GM12864 (cell line): Measurements from ENCODE around the gene TACR2.

Experiments
- DNase-seq: peaks from one replicate; pipeline ENCODE4 v3.0.0-alpha.2; 2011; ENCODE audit warnings: low read depth
- H3K4me3 ChIP-seq: 2 replicates; pipeline ENCODE4 v1.5.1; 2011; ENCODE audit warnings: mild to moderate bottlenecking, low read depth, low read length, control low read depth
- TF ChIP-seq, protein P1 (sequence below): IDR thresholded peaks from 2 replicates; pipeline ENCODE4 v1.5.1; 2011; ENCODE audit warnings: low read depth, mild to moderate bottlenecking, moderate library complexity, low read length, control low read depth, inconsistent platforms; ENCODE audit errors: missing control alignments

TACR2 gene

DNA sequence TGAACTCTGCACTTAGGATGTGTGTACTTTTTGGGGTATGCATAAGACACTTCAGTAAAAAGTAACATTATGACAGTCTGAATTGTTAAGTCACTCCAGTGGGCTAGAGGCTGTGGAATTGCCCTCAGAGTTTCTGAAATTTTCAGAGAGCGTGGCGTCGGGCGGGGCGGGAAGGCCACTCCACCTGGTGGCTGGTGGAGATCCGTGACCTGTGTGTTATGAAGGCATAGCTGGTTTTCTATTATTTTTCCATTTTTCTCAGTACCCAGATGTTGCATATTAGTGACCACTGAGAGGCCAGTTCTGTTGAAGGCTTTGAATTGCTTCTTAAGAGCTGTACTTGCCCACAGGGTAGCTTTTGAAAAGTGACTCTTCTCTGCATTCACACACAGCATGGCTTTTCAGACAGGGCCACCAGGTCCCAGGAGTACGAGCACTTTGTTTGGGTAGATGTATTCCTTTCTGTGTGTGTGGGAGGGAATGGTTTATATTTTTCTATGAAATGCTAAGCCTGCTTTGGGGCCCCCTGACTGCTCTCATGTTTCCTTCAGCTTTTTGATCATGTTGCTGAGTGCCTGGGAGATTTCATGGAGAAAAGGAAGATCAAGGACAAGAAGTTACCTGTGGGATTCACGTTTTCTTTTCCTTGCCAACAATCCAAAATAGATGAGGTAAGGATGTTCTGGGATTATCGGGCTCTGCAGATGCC is 52.3 kb downstream of the TACR2 start:
- no peak for DNase-seq
- TF ChIP-seq, protein P1, sequence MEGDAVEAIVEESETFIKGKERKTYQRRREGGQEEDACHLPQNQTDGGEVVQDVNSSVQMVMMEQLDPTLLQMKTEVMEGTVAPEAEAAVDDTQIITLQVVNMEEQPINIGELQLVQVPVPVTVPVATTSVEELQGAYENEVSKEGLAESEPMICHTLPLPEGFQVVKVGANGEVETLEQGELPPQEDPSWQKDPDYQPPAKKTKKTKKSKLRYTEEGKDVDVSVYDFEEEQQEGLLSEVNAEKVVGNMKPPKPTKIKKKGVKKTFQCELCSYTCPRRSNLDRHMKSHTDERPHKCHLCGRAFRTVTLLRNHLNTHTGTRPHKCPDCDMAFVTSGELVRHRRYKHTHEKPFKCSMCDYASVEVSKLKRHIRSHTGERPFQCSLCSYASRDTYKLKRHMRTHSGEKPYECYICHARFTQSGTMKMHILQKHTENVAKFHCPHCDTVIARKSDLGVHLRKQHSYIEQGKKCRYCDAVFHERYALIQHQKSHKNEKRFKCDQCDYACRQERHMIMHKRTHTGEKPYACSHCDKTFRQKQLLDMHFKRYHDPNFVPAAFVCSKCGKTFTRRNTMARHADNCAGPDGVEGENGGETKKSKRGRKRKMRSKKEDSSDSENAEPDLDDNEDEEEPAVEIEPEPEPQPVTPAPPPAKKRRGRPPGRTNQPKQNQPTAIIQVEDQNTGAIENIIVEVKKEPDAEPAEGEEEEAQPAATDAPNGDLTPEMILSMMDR = no peak
- H3K4me3 ChIP-seq = no peak overlapping the region

DNA sequence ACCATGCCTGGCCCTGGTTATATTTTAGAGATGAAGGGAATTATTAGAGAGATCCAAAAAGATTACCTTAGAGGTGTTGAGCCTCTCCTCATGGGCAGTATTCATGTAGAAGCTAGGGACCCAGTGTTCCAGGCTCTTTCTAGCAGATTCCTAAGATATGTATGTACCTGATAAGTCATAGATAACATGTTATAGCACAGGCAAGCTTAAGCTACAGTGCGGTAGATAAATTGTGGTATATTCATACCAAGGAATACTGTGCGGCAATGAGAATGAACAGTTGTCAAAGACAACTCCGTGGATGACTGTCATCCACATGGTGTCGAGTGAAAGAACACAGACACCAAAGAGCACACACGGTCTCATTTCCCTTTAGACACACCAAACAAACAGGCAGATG is 53.1 kb downstream of the TACR2 start:
- TF ChIP-seq, protein P1 = no peak
- DNase-seq = no peak
- no peak overlapping the region for H3K4me3 ChIP-seq

DNA sequence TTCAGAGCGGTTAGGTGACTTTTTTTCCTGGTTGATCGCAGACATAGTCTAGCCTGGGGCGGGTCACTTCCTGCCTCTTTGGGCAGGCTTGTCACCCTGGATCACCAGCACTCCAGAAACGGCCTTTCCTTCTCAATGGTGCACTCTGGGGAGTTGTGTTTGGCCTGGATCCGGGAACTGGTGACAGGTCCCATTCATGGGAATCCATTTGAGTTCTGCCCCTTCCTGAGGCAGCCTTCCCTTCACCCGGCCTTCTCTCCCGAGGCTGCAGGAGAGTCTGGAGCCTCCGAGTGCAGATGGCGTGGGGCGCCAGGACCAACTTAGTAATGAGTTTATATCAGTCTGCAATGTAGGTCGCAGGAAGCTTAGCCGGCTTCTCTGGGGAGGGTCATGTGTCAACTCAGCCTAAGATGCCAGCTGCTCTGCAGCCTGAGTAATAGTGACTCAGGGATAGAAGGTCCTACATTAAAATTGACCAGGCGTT is 54.2 kb downstream of the TACR2 start:
- no peak for DNase-seq
- H3K4me3 ChIP-seq = no peak overlapping the region

DNA sequence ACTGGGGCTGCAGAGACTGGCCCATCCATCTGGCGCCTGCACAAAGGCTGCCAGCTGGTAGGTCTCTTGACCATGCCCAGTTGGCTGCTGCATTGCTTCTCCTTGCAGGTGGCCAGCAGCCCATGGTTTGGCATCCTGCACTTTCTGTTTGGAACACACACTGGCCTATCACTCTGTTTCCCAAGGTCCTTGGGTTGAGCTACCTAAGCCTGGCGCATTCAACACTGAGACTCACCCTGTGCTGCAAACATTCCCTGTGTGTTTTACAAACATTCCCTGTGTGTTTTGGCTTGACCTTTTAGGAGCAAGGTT is 55.5 kb downstream of the TACR2 start:
- no peak overlapping the region for H3K4me3 ChIP-seq
- TF ChIP-seq, protein P1 = no peak
- DNase-seq = no peak

More for the DNA sequence above, 54.2 kb downstream of the TACR2 start:
- TF ChIP-seq, protein P1 = no peak

DNA sequence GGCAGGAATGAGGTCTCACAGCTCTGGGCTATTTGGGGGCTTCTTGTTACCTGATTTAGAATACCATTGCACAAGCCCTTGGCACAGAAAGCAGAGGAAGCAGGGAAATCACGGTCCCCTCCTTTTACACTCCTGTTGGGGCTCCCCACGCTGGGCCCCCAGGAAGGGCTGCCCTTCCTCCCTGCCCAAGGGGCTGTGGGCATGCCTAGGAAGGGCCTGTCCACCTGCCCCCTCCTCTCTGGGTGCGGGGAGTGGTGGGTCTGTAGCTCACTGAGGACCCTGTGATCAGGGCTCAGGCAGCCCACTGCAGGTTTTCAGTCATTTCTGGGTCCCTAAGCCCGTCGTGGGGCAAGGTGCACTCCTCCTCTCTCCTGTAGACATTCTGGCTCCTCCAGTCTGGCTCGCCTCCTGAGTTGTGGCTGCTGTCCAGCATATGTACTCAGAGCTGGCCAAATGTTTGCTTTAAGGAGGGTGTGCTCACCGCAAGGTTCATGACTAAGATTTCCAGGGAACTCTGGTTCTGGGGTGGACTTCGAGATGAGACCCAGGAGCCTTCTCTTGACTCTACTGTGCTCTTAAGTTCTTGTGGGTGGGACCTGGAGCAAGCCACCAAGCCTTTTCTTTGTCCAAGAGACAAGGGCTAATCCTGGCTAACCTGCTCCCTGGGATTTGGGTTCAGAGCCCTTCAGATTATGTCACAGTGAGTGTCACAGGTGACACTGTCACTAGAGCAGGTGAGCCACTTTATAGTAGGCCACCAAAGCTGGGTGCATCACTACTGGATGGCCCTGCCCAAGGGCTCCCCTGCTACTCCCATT is 56.0 kb downstream of the TACR2 start:
- TF ChIP-seq, protein P1 = no peak
- no peak for DNase-seq
- H3K4me3 ChIP-seq = no peak overlapping the region

DNA sequence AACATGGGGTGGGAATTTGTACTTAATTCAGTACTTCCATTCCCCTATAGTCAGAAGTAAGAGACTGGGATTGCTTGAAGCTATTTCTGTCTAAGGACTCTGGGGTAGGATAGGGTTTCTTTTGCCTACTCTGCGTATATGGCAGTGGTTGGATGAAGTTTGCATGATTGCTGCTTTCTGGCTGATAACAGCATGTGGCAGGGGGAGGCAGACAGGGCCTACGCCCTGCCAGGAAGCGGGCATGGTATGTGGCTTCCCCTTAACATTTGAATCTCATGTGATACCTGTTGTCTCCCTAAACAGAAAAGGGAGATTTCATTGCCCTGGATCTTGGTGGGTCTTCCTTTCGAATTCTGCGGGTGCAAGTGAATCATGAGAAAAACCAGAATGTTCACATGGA is 57.1 kb downstream of the TACR2 start:
- DNase-seq = no peak
- no peak overlapping the region for H3K4me3 ChIP-seq
- TF ChIP-seq, protein P1 = no peak
